OCI-LY7 (cell line): ENCODE measurements around the gene CACNA2D2.

ENCODE experiments used
- CTCF ChIP-seq: fragments of 200-600 bp; sonication (generic); conservative IDR thresholded peaks from 2 replicates; pipeline ENCODE4 v1.5.1; 2014; ENCODE audit warnings: mild to moderate bottlenecking, antibody characterized with exemption, low read length, moderate library complexity, mixed read lengths
- EZH2phosphoT487 ChIP-seq: fragments of 200-600 bp; sonication (generic); IDR thresholded peaks from 2 replicates; pipeline ENCODE4 v1.6.1; 2018; ENCODE audit warnings: low read depth, borderline replicate concordance, mild to moderate bottlenecking, mixed run types, antibody characterized with exemption, low read length, moderate library complexity, mixed read lengths

GRCh38 chr3:50474717-50475116 is 28.7 kb downstream of the CACNA2D2 start:
- no peak for TF ChIP-seq CTCF
- no peak for TF ChIP-seq EZH2phosphoT487
